CD4-positive, alpha-beta T cell treated with Interleukin-17A for 1 hour (primary cell): Measurements from ENCODE around the gene BLNK.
"Not testable (repeated sequence)": the region's sequence is repeated elsewhere in the genome, so short reads cannot be mapped to it uniquely, and the experiment has no call there.

Experiments used
- DNase-seq: peaks from one replicate; pipeline ENCODE4 v3.0.0-alpha.2; 2020

BLNK gene

GRCh38 chr10:96271016-96271815 lies at the start of gene BLNK:
Gene BLNK, minus strand, starts transcription at chr10:96271569. Its CDS starts 171 bp downstream, at chr10:96271398.
- DNase-seq: no peak

GRCh38 chr10:96319754-96320474 lies 48.5 kb upstream of the BLNK start:
- DNase-seq: no peak

- DNase-seq: no peak
Observed at GRCh38 chr10:96317067-96317833, 45.9 kb upstream of the BLNK start.

- DNase-seq: no peak
Observed at GRCh38 chr10:96313344-96313743, 42.0 kb upstream of the BLNK start.

GRCh38 chr10:96311180-96311715 lies 39.9 kb upstream of the BLNK start:
- DNase-seq: no peak

DNA sequence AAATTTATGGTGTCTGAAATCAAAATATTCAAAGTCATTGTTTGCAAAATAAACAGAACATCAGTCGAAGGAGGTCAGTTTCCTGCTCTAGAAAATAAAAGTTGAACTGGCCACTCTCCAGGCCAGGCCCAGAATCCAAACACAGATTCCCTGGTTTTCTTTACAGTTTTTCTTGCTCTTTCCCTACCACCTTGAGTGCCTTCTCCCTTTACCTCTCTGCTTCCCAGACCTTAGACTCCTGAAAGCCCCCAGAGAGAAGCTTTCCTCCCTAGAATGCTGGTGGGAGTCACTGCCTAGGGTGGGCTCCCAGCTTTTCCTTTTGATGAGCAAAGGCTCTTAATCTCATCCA lies 38.9 kb upstream of the BLNK start:
- no peak for DNase-seq

DNA sequence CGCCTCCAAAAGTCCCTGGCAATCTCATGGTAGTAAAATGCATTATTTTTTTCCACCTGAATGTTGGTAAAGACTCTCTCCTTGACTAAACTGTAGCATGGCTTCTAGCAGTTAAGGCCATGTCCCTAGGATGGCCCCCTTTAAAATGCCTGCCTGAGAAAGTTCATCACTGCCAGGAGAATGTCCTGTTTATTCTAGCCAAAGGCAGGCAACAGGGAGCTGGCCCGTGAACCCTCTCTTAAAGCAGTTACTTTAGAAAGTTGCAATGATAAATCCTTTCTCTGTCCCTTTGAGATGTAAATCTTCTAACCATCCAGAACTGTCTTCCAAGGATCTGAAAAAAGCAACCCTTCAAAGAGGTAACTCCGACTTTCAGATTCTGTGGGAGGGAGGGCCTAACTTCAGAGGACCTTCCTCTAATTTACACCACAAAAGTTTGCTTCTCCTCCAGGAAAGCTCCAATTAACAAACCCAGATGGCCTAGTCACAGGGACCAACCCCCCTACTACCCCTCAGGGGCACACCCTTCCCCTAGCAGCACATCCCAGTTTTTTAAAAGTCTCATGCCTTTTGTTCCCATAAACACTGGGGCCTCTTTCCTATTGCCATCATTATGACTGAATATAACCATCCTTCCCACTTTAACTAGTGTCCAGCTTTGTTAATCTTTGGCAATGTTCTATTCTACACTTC lies 38.4 kb upstream of the BLNK start:
- no peak for DNase-seq

DNA sequence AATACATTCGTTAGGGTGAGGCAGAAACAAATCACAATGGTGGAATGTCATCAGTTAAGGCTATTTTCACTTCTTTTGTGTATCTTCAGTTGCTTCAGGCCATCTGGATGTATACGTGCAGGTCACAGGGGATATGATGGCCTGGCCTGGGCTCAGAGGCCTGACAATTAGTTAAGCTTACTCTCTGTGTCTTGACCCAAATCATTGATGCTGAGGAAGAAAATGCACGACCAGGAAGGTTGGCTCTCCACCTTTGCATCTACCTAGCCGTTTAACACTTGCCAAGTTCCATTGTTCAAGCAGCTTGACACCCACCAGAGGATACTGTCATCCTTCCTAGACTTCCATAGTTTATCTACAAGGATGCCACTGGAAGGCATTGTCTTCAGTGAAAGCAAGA lies 37.5 kb upstream of the BLNK start:
- not testable (repeated sequence) for DNase-seq

DNA sequence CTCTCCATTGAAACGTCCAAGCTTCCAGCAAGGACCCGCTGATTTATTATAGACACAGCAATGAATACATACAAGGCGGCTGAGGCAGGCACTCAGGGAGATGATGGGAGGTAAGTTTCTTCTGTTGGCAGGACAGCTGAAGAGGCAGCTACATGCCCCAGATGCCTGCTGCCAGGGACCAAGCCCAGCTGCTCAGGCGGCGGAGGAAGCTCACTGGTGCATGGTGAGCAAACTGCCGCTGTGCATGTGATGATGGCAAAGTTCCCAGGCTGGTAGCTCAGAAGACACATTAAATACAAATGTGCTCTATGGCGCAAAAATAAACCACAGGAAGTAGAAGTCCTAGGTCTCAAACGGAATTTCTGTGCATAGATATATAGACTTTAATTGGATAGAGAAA lies 35.1 kb upstream of the BLNK start:
- DNase-seq: no peak

DNA sequence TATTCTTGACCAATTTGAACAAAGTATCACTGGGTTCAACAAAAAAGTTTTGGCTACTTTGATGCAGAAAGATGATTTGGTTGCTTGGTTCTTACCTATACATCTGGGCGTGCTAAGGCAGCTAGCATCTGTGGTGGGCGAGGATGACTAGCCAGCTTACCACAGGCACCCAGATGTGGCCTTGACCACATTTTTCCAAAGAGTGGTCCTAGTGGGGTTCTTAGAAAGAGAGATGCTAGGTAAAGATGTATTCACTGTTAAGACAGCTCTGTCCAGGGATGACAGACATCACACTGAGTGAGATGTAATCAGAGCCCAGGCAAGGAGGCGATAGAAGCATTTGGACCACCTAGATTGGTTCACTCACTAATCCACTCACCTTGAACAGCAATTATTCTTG lies 33.6 kb upstream of the BLNK start:
- DNase-seq: no peak

GRCh38 chr10:96304230-96304629 lies 32.9 kb upstream of the BLNK start, which contains the start of gene DNTT:
Gene DNTT, plus strand, starts transcription at chr10:96304434. Its CDS starts 64 bp downstream, at chr10:96304498.
- DNase-seq: no peak

DNA sequence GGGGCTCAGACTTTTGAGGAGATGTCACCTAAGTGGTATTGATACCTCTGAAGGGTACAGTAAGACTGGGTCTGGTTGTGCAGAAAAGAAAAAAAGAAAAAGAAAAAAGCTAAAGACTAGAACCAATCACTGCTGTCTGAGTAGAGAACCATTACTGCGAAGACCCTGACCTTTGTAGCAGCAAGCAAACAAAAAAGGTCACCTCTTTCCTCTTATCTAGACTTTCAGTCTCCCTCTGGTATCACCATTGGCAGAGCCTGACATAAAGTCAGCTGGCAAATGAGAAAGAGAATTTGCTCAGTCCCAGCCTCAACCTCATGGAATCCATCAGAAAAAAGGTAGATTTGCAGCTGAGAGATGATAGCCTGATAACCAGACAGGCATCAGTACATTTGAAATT lies 30.2 kb upstream of the BLNK start:
- no peak for DNase-seq

GRCh38 chr10:96299383-96299782 lies 28.0 kb upstream of the BLNK start:
- no peak for DNase-seq

DNA sequence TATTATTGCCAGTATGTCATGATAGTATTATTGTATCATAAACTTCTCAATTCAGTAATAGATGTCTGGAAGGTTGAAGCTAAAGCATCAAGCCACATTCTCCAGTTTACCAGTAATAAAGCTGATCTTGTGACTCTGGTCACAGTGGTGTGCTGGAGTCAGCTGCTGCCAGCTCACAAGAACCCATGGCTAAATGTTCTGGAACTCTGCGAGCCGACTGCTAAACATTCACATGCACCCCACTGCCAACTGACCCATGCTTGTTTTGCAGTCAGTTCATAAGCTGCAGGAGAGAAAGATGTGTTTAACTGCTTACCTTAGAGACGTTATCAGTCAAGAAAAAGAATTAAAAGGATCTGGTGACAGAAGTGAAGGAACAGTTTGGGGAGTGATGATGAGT lies 27.0 kb upstream of the BLNK start:
- DNase-seq: no peak

DNA sequence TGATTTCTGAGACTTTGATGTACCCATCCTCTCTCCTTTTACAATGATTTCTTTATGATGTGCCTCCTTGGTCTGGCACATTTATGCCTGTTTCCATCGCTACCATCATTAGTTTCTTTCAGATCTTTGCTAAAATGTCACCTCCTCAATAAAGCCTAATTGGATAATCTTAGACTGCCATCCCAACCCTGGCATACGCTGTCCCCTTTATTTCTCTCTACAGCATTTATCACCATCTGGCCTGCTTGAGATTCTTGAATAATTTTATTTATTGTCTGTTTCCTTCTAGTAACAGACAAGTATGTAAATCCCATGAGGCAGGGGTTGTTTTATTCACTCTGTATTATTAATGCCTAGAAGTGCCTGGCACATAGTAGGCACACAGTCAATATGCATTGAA lies 26.1 kb upstream of the BLNK start:
- no peak for DNase-seq

GRCh38 chr10:96295475-96295874 lies 24.1 kb upstream of the BLNK start:
- DNase-seq: no peak

GRCh38 chr10:96292971-96293920 lies 21.9 kb upstream of the BLNK start:
- peak; percentile 14 for DNase-seq

DNA sequence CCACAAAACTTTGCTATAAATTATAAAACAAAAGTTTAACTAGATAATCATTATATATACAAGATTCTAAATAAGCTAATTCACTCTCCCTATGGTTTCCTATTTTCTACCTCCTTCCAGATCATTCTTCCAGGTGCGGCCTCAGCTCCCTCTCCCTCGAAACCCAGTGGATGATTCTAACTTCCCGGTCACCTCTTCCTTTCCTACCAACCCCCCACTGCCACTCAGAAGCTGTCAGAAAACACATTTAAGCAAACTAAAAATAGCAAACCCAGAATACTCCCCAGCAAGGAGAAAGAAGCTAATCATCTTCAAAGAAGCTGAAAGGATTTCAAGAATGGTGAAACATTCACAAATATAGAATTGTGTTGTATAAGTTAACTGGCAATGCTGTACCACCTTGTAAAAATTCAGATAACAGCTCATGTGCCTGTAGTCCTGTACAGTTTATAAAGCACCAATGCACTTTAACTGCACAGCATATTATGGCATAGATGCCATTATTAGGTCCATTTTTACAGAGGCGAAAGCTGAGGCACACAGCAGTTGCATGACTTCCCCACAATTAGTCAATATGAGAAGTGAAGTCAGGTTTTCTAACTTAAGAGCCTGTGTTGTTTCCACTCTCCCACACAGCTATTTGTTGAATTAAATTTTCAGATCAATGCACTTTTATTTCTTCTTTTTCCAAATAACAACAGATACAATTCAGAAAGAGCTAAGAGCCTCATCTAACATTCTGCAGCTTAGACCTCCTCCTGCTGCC lies 19.2 kb upstream of the BLNK start:
- DNase-seq: no peak

DNA sequence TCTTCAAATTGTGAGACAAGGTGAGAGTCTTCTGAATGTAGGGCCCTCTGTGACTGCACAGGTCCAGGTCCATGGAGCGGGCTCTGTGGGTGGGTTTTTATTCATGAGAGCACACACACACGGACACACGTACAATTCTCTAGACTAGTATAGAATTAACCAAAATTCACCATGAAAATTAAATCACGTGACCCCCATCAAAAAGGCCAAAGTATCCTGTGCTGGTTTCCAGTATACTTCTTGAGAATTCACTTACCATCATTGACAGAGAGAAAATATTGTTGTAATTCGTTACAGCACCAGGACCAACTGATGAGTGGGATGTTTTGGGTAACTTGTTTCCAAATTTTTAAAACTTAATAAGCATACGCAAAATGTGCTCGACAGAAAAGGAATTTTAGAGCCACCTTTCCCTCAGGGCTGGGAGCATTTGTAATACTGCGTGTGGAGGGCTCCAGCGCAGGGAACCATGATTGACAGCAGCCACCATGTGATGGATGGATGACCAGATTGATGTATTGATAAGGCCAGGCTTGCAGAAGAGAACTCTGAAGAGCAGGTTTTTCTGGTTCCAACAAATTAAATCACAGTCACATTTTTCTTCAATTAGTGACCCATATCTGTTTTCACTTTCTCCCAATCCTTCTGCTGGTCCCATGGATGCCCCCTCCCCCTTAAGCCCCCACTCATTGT lies 18.0 kb upstream of the BLNK start:
- DNase-seq: no peak

DNA sequence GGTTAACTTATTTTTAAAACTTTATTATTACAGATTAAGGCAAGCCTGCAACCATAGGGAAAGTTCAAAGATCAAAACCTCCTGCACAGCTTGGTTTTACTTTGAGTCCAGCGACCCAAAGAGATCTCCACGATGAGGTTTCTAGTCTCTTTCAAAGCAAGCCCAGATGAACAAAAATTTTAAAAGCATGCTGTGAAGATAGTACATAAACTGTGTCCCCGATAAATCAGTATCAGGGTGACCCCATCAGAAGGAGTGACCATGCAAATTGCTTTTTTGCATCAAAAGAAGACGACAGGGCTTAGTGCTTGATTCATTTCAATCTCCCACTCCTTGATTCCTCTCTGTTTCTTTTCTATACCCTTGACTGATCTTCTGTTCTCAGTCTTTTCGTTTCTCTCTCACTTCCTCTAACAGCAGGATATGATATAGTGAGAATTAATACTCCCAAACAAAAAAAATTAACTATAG lies 16.8 kb upstream of the BLNK start:
- no peak for DNase-seq
